IPS-18c (cell line): ENCODE data around the gene SCRN1.
"Not testable (repeated sequence)": the region's sequence is repeated elsewhere in the genome, so short reads cannot be mapped to it uniquely, and the experiment has no call there.

ENCODE experiments used
- H3K4me3 ChIP-seq: 2 replicates; pipeline ENCODE4 v1.7.0; 2013; ENCODE audit warnings: low read depth, mild to moderate bottlenecking, low read length, moderate library complexity; ENCODE audit not compliant: insufficient read depth
- H3K9me3 ChIP-seq: one replicate; pipeline ENCODE4 v1.6.1; 2013; ENCODE audit warnings: mild to moderate bottlenecking, low read length, moderate library complexity; ENCODE audit not compliant: control insufficient read depth, insufficient read depth

Gene SCRN1

DNA sequence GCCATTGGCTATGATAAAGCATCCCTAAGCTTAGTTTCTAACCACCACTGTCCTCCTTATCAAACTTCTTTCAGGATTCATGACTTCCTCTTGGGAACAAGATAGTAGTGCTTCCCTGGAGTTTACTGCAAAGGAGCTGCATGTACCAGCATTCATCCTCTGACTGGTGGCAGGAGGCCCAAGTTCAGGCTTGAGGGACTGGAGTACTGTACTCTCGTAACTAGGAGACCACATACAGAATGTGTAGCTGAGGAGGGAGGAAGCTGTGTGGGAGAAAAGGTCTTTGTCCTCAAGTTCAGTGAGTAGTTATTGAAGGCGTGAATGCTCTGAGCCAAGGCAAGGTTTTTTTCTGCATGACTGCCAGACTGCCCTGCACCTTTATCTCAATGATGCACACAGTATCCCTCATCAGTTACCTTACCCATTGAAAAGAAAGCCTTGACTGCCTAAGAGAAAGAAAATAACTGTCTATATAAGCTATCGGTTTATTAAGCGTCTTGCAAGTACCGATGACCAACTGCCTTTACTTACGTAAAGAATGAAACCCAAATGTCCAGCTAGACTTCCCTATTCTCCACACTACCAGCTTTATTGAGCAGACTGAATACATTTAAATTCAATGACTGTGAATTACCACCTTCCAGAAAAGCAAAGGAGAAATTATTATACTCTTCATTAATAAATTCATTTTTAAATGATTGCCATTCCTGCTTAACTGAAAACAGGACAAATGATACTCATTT lies 12.8 kb downstream of the SCRN1 start:
- H3K4me3 ChIP-seq: no peak overlapping the region
- no peaks in the 10 kb centered on the region for H3K9me3 ChIP-seq

DNA sequence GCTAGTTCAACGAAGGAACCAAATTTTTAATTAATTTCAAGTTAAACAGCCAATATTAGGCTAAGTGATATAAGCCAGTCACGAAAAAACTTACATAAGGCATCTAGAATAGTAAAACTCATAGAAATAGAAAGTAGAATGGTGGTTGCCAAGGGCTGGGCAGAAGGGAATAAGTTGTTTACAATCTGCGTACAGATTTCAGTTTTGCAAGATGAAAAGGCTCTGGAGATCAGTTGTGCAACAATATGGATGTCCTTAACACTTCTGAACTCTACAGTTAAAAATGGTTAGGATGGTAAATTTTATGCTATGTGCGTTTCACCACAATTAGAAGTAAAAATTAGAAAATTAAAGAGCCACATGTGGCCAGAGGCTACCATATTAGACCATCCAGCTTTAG lies 13.3 kb downstream of the SCRN1 start:
- H3K4me3 ChIP-seq: no peak overlapping the region
- H3K9me3 ChIP-seq: no peaks in the 10 kb centered on the region

DNA sequence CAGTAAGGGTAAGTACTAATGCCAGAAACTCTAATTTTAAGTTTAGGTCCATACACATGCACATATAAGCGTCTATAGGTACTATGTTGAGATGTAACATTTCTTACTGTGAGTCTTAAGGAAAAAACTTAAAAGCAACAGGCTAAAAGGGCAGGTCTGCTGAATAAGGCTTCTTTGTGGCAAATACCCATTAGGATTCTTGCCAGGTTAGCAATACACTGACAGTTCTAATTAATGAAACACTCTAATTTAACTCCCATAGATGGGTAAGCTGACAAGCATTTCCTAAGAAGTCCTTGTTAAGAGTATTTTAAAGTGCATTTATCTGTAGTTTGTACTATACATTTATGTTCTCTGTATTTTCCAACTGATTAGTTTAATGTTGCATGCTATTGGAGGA lies 14.0 kb downstream of the SCRN1 start:
- no peak overlapping the region for H3K4me3 ChIP-seq
- H3K9me3 ChIP-seq: no peaks in the 10 kb centered on the region

DNA sequence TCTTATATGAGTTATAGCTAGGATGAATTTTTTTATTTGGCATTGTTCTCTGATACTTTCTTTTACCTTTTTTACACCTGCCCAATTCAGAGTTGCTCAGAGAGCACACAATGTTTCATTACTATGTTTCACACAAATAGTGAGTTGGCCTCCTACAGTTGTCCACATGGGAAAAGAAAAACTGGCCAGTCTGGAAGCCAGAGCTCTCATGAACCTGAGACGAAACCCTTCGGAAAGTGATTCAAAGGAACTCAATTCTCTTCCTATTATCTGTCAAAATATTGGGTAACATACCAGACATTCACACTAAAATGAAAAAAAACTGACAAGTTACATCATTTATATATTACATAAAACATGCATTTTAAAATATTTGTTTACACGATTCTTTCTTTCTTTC lies 15.3 kb downstream of the SCRN1 start:
- no peaks in the 10 kb centered on the region for H3K9me3 ChIP-seq
- H3K4me3 ChIP-seq: no peak overlapping the region

DNA sequence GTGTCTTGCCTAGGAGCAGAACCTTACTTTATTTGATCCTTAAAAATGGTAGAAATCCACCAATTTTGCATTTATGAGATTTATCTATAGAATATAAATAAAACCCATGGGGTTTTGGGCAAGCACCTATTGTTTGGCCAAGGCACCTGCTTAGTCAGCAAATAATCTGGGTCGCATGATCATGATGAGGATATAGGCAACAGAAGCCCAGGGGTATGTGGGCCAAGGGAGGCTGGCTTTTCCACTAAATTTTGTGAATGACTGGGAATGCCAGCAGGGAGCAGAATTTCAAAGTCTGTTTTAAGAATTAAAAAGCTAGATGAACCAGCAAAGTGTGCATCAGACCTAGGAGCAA lies 17.3 kb downstream of the SCRN1 start:
- Histone ChIP-seq H3K4me3 (no peak overlapping the region), H3K9me3 (no peaks in the 10 kb centered on the region)

DNA sequence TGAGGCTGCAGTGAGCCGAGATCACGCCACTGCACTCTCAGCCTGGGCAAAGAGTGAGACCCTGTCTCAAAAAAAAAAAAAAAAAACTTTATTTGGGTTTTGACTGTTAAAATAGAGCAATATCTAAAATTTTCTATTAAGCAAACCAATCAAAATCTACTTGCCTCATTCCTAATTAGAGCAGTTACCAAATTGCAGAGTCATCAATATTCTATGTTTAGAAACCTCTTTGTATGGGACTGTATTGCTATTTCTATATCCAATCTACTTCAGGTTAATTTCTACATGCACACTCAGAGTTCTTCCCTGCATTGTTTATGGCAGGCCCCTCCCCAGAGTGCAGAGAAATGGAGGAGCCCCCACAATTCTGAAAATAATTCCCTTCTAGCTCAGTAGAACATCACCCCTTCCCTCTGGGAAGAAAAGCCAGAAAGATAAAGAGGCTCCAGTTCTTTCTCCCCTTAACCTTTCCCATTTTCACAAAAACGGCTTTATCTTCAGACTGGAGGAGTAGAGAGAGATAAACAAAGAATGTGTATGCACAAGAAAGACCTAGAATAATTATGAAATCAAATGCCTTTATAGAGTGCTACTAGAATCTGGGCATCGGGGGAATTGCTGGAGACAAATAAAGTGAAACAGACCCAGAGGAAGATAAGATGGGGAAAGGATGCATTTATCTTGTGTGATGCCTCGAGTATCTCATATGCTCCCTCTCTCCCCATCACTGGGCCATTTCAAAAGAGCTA lies 17.9 kb downstream of the SCRN1 start:
- H3K4me3 ChIP-seq: no peak overlapping the region

DNA sequence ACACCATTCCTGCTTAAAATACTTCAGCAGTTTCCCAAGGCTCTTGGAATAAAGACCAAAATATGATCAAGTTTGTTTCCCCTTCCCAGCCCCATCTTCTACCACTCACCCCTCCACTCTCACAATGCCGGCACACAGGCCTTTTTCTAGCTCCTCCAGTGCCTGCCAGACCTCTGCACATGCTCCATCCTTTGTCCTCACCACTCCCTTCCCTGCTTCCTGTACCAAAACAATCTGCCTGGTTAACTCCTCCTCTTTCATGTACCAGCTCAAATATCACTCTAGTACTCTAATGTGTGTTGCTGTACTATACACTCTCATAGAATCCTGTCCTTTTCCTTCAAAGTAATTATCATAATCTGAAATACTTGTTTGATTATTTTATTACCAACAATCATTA lies 19.4 kb downstream of the SCRN1 start:
- Histone ChIP-seq H3K4me3 (no peak overlapping the region; the same call in 1 of the 2 replicates), H3K9me3 (no peaks in the 10 kb centered on the region)

More for the DNA sequence above, 17.9 kb downstream of the SCRN1 start:
- no peaks in the 10 kb centered on the region for H3K9me3 ChIP-seq

DNA sequence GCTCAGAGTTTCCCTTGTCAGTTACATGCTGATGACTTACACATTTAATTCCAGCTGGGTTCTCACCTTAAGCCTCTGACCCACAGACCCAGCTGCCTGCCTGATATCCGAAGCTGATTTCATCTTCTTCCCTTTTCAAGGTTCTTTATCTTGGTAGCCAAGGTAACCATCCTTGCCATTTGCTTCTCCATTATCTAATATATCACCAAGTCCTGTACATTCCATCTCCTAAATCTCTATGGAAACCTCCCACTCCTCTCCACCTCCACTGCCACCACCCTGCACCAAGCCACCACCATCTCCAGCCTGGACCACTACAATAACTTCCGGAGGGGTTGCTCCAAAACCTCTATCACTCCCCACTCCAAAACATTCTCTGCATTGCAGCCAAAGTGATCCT lies 19.9 kb downstream of the SCRN1 start:
- Histone ChIP-seq H3K4me3 (no peak overlapping the region), H3K9me3 (no peaks in the 10 kb centered on the region)

DNA sequence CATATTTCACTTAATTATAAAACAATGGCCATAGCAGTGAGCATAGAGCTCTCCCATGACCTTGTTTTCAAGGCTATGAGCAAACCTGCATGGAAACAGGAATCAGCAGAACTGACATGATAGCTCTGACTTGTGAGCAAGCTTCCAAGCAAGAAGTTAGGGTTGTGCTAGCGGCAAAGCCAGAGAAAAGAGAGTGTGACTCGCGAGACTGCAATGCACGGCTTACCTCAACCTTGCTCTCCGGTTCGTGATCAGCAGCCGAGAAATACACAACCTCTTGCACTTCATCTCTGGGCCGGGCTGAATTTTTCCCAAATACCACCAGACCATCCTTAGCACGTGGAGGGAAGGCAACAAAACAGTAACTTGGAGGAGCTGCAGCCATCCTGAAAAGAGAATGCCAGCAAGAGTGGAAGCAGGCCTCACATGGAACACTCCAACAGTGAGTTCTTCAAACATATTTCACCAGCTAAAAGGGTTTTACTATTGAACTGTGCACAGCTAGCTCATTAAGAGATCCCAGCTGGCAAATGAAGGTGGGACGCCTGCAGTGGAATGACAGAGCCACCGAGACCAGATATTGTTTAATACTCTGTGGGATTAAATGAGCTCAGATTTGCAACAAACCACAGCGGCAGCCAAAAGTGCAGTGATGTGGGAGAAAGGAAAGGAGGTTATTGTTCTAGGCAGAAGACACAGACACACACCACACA lies 20.8 kb downstream of the SCRN1 start:
- Histone ChIP-seq H3K9me3 (no peaks in the 10 kb centered on the region), H3K4me3 (no peak overlapping the region)

DNA sequence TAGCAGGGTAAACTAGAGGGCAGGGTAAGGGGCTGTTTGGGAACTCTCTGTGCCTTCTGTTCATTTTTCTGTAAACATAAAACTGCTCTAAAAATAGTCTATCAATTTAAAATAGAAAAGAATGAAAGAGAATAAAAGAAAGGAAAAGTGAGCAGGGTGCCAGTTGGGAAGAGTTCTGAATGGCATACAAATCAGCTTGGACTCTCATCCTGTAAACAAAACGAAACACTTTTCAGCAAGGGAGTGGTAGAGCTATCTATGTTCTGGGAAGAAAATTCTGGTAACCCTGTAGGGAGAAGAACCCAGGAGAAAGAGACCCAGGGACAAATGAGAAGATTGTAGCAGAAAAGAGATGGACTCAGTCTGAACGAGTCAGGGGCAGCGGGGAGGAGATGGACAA lies 24.6 kb downstream of the SCRN1 start:
- Histone ChIP-seq H3K9me3 (no peaks in the 10 kb centered on the region), H3K4me3 (no peak overlapping the region)

DNA sequence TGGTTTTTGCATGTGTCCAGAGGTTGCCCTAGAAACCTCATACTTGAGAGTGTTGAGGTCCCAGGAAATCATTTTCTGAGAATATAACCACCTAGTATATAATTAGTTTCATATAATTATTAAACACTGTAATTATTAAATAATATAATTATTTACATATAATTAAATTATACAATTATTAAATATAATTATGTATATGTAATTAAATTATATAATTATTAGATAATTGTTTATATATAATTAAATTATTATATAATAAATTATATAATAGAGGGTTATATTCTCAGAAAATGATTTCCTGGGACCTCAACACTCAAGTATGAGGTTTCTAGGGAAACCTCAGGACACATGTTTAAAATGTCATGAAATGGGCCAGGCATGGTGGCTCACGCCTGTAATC lies 27.6 kb downstream of the SCRN1 start:
- Histone ChIP-seq H3K4me3 (no peak overlapping the region), H3K9me3 (no peaks in the 10 kb centered on the region)

DNA sequence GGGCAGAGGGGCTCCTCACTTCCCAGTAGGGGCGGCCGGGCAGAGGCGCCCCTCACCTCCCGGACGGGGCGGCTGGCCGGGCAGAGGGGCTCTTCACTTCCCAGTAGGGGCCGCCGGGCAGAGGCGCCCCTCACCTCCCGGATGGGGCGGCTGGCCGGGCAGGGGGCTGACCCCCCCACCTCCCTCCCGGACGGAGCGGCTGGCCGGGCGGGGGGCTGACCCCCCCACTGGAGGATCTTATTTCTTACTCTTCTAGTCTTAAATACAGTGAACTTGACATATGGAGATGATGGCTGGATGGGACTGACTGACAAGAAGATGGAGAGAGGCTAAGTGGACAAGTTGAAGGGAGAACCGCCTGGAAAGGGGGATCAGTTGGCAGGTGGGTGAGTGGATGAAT lies 28.0 kb downstream of the SCRN1 start:
- H3K9me3 ChIP-seq, H3K4me3 ChIP-seq: not testable (repeated sequence)

DNA sequence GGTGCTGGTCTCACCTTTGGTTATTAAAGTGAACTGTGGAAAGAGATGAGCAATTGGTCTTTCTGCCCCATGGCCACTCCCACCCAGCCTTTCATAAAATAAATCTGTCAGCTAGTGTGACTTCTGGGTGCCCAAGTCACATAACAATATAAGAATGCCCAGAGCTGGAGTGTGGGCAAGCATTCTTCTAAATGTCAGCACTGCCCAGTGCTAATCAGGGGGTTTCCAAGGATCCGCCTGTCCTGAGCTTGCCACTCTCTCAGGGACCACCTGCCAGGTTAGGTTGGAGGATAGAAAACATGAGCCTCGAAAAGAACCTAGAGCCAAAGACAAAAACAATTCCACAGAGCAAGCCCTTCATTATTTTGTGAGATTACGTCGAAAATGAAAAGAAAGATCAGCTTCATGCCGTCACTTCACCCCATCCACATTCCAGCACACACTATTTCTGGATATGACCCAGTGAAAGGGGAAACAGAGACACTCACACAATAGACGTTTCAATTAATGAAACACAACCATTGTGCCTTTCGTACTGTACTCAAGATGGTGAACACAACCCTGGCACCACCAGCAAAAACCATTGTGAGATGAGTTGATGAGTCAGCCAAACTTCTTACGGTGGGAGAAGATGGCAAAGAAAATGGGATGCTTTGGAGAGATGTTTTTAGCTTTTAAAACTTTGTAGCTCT lies 30.8 kb downstream of the SCRN1 start:
- Histone ChIP-seq H3K9me3 (no peaks in the 10 kb centered on the region), H3K4me3 (no peak overlapping the region)

DNA sequence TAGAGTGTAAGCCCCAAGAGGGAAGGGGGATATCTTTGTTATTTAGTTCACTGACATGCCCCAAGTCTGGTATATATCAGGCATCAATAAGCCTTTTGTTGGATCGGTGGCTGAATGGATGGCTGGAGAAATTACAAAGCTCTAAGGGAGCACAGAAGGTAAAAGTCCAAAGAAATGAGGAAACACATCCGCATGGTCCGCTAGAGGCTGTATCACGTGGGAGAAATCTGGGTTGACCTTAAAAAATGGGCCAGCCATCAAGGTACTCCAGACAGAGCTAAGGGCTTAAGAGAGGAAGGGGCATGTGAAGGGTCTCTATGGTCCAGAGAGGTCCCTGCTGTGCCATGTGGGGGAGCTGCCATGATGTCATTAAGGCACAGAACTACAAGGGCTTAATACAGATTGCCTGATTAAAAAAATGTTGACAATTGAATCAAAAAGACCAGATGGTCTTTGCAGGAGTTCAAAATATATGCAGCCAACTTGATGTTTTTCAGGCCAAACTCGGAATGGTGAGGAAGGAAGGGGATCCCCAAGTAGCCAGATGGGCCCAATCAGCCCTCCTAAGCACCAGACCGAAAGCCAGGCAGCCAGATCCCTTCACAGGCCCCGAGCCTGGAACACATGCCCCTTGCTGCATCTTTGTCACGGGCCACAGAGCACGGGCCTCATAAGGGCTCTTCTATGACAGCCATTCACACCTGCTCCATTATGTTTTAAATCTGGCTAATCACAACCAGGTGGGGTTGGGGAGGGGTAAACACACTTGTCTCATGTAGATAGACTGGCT lies 31.9 kb downstream of the SCRN1 start:
- H3K4me3 ChIP-seq: no peak overlapping the region

DNA sequence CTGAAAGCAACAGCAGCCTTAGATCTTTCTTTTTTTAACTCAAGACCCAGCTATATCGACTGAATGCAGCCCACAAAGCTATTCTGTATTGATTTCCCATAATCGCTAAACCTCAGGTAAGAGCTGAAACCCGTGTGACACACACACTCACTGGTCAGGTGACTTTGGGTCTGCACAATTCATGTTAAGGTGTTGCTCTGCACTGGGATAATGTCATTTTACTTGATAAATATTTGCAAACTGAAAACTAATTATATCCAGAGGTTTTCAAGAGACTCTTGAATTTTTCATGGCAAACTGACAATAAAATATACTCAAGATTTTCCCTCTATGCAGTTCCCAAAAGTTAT lies 33.1 kb downstream of the SCRN1 start:
- H3K9me3 ChIP-seq: no peaks in the 10 kb centered on the region
- H3K4me3 ChIP-seq: no peak overlapping the region

More for the DNA sequence above, 31.9 kb downstream of the SCRN1 start:
- no peaks in the 10 kb centered on the region for H3K9me3 ChIP-seq

DNA sequence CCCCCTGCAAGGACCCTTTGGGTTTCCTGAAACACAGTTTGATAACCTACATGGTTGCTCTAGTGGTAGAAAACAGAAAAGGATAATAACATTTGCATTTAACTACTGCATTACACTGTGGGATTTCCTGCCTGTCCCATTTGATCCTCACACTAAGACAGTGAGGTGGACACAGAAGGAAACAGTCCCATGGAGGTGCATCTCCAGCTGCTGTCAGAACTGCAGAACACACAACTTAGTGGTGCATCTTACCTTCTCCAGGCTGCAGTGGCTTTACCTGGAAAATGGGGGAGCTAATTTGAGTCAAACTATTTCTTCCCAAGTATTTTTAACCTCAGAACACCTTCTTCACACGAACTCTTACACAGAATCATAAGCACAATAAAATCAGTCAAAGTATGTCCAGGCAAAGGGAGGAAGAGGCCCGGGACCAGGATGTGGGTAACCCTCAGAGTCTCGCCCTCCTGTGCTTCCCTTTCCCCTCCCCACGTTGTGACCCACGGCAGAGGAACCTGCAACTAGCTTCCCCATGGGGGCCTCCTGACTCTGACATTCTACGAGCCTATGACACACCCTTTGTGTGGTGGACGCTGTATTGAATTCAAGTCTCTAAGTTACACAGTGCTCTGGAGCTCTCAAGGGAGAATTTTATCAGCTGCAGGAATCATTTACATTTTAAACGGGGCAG lies 33.7 kb downstream of the SCRN1 start:
- H3K4me3 ChIP-seq: no peak overlapping the region
- H3K9me3 ChIP-seq: no peaks in the 10 kb centered on the region
